HG03460 (cell line): ENCODE data around the gene PHF19.

ENCODE experiments used
- ATAC-seq: cut with Tn5 transposase; IDR thresholded peaks from one replicate; pipeline ENCODE4 v1.9.1; 2021; ENCODE audit not compliant: unreplicated experiment

The PHF19 gene

DNA sequence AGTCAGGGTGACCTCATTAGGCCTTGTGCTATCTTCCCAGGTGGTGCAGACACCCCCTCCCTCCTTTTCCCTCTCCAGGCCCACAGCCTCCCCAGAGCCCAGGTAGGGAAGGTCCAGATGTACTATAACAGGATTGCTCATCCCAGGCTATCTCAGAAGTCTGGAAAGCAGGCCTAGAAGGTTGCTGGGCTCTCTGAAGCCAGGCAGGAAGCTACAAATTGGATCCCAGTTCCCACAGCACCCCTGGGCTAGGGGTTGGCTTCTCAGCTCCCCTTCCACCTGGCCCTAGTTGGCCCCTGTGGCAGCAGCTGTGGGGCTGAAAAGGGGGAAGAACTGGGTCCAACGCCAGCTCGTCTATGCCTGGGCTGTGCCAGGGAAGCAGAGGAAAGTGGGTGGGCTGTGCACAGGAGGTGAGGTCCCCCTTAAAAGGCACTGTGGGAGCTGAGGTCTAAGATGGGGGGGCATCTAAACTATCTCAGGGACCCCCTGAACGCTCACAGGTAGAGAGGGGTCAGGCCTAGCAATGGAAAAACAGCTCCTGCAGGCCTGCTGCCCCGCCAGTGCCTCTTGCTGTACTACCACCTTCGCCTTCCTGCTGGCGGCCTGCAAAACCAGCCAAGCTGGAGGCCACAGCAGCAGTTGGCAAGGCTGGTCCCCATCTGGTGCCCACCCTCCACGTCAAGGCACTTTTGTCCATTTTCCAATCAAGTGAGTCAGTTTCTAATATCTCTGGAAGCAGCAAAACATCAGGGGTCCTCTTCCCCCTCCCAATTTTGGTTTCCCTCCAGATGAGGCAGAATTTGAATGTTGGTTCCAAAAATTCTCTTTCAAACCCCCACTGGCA, 20.9 kb downstream of the PHF19 start:
- no peak for ATAC-seq

DNA sequence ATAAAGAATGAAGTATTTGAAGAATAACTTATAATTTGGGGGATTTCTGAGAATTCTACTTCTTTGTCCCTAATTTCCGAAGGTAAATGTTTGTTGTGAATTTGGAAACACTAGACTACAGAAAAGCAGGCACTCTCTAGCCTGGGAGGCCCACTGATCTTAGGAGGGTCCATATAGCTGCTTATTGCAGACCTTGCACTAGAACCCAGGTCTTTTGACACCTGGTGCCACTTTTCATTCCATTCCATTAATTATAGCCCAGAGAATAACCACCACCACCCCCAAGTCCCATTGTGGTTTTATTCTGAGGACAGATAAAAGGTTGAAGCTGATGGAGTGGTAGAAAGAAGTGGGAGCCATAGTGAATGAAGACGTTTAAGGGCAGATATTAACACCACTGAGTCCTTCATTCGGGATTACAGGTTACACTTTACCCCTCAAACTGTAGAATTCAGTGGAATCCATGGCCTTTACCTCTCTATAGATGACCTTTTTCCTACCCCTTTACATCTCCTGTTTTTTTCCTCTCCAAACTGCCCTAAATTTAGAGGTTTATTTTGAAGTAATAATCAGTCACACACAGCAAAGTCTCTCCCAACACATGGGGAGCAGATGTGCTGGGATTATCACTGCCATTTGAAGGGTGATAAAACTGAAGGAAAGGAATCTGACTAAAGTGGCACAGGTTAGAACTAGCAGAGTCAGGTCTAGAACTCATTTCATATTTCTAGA, 22.2 kb downstream of the PHF19 start:
- ATAC-seq, result no peak

DNA sequence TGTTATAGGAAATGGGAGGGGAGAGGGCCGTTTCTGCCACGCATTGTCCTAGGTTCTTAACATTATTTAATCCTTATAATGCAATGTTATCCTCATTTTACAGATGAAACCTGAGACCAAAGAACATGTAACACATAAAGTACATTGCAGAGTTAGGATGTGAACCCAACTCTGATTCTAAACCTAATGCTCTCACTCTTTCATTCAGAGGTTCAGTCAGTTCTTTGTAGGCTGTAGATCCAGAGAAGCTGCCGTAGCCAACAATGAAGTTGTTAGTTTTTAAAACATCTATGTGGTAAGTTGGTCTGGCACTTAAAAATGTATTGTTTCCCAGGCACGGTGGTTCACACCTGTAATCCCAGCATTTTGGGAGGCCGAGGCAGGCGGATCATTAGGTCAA, 23.8 kb downstream of the PHF19 start:
- no peak for ATAC-seq

- ATAC-seq, result no peak
Observed at GRCh38 chr9:120852240-120853010, 24.6 kb downstream of the PHF19 start.

DNA sequence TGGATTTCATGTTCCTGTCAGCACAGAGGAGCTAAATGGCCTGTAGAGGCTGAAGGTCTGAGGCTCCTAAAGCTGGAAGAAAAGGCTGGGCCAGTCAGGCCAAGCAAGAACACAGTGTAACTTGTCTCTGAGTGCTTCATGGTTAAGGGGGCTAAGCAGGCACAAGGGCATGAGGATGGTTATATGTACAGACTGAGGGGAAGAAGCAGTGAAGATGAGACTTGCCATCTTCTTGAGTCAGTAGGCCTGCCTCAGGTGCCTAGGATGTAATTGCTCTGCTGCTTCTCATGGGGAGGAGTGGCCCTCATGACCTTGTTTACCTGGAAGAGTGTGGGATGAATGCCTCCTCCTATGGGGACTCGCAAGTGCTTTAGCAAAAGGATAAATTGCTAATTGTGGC, 25.5 kb downstream of the PHF19 start:
- ATAC-seq, result no peak

GRCh38 chr9:120850315-120850714, 26.7 kb downstream of the PHF19 start:
- ATAC-seq, result no peak

DNA sequence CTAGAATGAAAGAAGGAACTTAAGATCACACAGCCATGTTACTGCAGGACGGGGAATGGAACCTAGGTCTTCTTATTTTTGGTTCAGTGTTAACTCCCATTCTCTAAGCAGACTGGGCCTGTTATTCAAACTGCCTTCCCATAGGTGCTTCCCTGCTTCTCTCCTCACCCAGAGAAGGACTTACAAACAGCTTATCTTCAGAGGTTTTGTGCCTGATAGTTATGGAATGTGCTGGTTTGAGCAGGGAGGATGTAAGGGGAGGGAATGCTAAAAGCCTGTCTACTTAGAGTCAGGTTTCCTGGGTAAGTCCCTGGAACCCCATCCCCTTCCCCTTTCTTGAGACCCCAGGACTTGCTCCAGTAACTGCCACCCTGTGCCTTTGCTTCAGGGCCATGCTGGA, 30.1 kb downstream of the PHF19 start:
- ATAC-seq, result no peak

GRCh38 chr9:120846251-120846889, 30.6 kb downstream of the PHF19 start:
- no peak for ATAC-seq

DNA sequence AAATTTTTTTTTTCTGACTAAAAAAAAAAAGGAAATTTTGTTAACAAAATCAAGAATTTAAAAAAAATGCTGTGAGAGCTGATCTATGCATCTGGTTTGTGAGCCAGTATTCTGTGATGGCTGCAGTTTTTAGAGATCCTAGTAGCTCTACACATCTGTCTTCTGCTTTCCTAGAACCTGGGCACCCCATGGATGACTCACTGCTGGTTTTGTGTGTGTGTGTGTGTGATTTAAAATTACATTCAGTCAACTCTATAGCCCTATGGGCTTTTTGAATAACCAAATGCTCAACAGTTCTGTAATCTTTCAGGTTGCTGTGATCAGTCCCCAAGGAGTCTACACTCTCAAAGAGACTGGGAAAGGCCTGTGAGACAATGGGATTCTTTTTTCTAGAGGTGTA, 31.7 kb downstream of the PHF19 start:
- ATAC-seq, result no peak

- ATAC-seq, result peak; percentile 100
Observed at GRCh38 chr9:120842685-120843485, 34.1 kb downstream of the PHF19 start, which contains the start of gene PSMD5. PSMD5 (minus strand) TSS chr9:120842922; CDS start chr9:120842909, 13 bp downstream.

DNA sequence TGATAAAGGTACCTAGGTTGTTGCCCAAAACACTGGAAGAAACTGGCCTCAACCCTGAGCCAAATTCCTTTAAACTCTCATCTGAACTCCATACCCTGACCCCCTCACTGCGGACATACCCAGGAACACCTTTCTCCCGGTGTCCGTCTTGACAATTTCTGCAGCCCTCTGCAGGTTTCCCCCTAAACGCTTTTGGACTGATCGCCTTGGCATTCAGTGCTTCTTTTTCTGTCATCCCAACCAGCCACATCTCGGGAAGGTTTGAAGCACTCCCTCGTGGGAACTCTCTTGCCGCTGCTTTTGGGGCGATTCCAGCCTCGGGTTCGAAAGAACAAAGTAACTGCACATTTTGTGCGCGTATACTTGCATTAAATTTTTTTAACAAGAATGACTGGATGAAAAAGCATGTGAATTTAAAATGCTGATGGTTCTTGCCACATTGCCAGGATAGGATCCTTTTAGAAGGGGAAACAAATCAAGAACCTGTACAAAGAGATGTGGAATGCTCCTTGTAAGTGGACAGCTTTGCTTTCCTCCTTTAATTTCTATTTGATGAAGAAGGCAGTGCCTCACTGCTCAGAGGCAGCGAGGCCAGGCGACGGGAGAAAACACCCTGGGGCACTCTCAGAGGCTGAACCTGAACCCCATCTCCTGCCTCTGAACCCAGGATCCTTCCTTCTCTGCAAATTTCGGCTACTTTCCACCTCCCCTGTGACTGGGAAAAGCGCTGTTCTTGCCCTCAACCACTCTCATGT, 34.9 kb downstream of the PHF19 start:
- peak; percentile 8 for ATAC-seq

DNA sequence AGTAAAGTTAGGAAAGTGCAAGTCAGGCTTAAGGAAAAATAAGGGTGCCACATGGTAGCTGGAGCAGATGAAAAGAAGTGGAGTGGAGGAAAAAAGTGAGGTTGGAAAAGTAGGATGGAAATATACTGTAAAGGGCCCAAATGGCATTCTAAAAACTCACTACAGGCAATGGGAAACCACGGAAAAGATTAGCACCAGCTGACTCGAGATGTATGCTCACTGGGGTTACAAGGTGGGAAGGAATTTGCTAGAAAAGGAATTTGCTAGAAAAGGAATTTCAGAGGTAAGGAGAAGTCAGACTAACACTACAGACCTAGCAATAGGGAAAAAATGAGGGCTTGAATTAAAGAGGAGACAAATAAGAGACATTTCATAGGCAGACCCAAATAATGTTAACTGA, 37.8 kb downstream of the PHF19 start:
- no peak for ATAC-seq

DNA sequence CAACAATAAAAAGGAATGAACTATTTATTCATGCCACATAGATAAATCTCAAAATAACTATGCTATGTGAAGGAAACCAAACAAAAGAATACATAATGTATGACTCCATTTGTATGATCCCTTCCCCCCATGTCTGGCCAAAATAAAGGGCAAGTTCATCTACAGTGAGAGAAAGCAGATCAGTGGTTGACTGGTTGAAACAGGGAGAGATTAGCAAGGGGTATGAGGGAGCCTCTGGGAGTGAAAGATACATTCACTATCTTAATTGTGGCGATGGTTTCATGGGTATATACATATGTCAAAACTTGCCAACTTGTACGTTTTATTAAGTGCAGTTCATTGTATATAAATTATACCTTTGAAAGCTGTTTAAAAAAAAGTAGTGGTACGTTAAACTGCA, 39.1 kb downstream of the PHF19 start:
- ATAC-seq, result no peak

- no peak for ATAC-seq
Observed at GRCh38 chr9:120833325-120833724, 43.7 kb downstream of the PHF19 start.

- no peak for ATAC-seq
Observed at GRCh38 chr9:120832807-120833206, 44.2 kb downstream of the PHF19 start.

DNA sequence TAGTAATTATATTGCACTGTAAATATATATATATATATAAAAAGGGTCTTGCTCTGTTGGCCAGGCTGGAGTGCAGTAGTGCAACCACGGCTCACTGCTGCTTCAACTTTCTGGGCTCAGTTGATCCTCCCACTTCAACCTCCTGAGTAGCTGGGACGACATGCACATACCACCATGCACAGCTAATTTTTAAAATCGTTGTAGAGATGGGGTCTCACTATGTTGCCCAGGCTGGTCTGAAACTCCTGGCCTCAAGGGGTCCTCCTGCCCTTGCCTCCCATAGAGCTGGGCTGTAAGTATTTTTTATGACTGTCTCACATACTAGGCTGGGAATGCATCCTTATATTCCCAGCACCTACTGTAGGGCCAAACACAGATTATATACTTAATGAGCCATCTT, 46.1 kb downstream of the PHF19 start:
- ATAC-seq, result no peak

GRCh38 chr9:120830151-120830550, 46.8 kb downstream of the PHF19 start:
- ATAC-seq, result no peak

GRCh38 chr9:120829650-120830049, 47.3 kb downstream of the PHF19 start:
- ATAC-seq, result no peak

DNA sequence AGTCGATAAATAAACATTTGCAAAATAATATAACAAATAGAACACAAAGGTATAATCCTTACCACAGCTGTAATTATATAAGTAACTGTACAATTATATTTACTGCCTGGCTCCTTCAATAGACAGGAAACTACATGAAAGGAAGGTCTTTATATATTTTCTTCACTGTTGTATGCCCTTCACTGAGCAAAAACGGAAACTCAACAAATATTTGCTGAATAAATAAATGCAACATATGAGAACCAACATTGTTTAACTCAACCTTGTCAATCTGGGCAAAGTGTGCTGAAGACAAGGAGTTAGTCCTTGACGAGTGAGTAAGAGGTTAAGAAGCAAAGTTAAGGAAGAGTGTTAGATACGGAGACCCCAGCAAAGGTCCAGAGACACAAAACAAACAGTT, 56.9 kb downstream of the PHF19 start:
- ATAC-seq, result no peak

DNA sequence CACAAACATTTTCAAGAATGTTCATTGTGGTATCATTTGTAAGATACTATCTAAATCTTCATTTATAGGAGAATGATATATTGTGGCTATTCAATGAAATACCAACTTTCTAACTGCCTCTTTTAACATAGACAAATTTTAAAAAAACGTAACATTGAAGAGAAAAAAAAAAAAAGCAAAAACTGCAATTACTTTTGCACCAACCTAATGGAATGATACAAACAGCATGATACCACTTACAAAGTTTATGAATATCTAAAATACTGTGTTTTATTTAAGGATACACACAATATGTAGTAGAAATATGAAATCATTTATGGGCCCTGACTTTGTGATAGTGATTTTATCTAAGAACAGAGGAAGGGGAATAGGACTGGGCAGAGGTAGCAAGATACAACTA, 58.4 kb downstream of the PHF19 start:
- no peak for ATAC-seq
